Mesodermal cell (in vitro differentiated cells): ENCODE results near the gene CCDC27.

ENCODE experiments used
- H3K27ac ChIP-seq: 2 replicates; pipeline ENCODE4 v1.7.0; 2013; ENCODE audit warnings: mild to moderate bottlenecking, low read depth, low read length, moderate library complexity; ENCODE audit not compliant: severe bottlenecking
- H3K36me3 ChIP-seq: 2 replicates; pipeline ENCODE4 v1.7.1; 2013; ENCODE audit warnings: mild to moderate bottlenecking, low read length, moderate library complexity; ENCODE audit not compliant: control insufficient read depth, insufficient read depth
- H3K4me1 ChIP-seq: one replicate; pipeline ENCODE4 v1.7.1; 2013; ENCODE audit warnings: mild to moderate bottlenecking, low read length; ENCODE audit not compliant: insufficient read depth, control insufficient read depth, poor library complexity, severe bottlenecking
- H3K4me3 ChIP-seq: 2 replicates; pipeline ENCODE4 v1.7.0; 2013; ENCODE audit warnings: low read length, control low read depth, mild to moderate bottlenecking; ENCODE audit not compliant: insufficient read depth, poor library complexity, severe bottlenecking; ENCODE audit errors: extremely low read depth
- H3K9me3 ChIP-seq: 2 replicates; pipeline ENCODE4 v1.7.1; 2013; ENCODE audit warnings: mild to moderate bottlenecking, low read length, moderate library complexity; ENCODE audit not compliant: control insufficient read depth
- WGBS, 2 experiments: methylation state at CpG; one replicate each; pipeline ENCODE4 v1.1.5; 2013; ENCODE audit warnings: missing lambda C conversion rate in 2 of 2; ENCODE audit not compliant: insufficient coverage in 2 of 2; 5-methylcytosine and 5-hydroxymethylcytosine counted together

The CCDC27 gene

GRCh38 chr1:3732434-3733093 is 19.7 kb upstream of the CCDC27 start:
- no peak overlapping the region for H3K4me3 ChIP-seq
- H3K4me1 ChIP-seq: peaks cover 2% of the 10 kb centered on the region
- 86 to 89% methylated on average over 23 to 32 of the region's 37 CpGs for WGBS, 2 experiments
- no peak overlapping the region for H3K27ac ChIP-seq
- H3K9me3 ChIP-seq: no peaks in the 10 kb centered on the region
- H3K36me3 ChIP-seq: peaks cover 21% of the 10 kb centered on the region

DNA sequence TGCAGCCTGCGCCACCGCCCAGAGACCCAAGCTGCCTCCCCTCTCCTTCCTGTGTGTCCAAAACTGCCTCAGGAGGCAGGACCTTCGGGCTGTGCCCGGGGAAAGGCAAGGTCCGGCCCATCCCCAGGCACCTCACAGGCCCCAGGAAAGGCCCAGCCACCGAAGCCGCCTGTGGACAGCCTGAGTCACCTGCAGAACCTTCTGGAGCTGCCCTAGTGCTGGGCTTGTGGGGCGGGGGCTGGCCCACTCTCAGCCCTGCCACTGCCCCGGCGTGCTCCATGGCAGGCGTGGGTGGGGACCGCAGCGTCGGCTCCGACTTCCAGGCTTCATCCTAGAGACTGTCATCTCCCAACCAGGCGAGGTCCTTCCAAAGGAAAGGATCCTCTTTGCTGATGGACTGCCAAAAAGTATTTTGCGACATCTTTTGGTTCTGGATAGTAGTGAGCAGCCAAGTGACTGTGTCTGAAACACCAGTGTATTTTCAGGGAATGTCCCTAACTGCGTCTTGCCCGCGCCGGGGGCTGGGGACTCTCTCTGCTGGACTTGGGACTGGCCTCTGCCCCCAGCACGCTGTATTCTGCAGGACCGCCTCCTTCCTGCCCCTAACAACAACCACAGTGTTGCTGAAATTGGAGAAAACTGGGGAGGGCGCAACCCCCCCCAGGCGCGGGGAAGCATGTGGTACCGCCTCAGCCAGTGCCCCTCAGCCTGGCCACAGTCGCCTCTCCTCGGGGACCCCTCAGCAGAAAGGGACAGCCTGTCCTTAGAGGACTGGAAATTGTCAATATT is 19.0 kb upstream of the CCDC27 start:
- Histone ChIP-seq H3K4me1 (peaks cover 2% of the 10 kb centered on the region), H3K9me3 (no peaks in the 10 kb centered on the region), H3K36me3 (peaks cover 28% of the 10 kb centered on the region), H3K4me3 (no peak overlapping the region), H3K27ac (no peak overlapping the region)
- WGBS, 2 experiments: 91% methylated on average over 24 to 25 of the region's 29 CpGs

DNA sequence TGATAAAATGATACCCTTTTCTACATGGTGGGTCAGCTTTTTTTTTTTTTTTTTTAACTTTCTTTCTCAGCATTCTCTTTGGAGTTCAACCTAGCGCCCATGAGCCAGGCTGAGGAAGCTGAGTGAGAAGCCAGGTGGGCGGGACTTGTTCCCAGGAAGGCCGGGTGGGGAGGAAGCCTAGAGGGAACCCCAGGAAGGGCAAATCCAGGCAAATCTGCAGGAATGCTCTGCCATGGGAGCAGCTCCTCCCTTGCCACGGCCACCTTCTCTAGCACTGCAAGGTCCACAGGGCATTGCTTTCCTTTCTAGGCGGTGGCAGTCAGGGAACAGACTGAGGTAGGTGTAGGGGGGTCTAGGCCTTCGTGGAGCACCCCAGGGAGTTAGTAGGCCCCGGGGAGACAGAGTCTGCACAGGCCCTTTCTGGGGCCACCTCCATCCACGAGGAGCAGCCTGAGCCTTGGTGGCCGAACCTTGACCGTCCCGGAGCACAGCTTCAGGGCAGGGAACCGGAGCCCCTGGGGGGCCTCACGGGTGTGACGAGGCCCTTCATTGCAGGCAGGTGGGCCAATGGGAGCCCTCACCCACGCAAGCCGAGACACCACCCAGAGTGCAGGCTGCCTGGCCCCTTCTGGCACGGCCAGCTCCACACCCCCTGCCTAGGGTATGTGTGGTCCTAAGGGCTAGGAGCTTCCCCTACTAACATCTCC is 18.2 kb upstream of the CCDC27 start:
- Histone ChIP-seq H3K27ac (no peak overlapping the region), H3K36me3 (peaks cover 35% of the 10 kb centered on the region), H3K4me3 (no peak overlapping the region), H3K4me1 (peaks cover 2% of the 10 kb centered on the region), H3K9me3 (no peaks in the 10 kb centered on the region)
- 93 to 96% methylated on average over 11 to 16 of the region's 17 CpGs for WGBS, 2 experiments

- peaks cover 39% of the 10 kb centered on the region for H3K36me3 ChIP-seq
- 95 to 97% methylated on average over 16 of the region's 16 CpGs for WGBS, 2 experiments
- peaks cover 2% of the 10 kb centered on the region for H3K4me1 ChIP-seq
- no peak overlapping the region for H3K27ac ChIP-seq
- no peaks in the 10 kb centered on the region for H3K9me3 ChIP-seq
- no peak overlapping the region for H3K4me3 ChIP-seq
Measured at GRCh38 chr1:3734602-3735001, 17.6 kb upstream of the CCDC27 start.

DNA sequence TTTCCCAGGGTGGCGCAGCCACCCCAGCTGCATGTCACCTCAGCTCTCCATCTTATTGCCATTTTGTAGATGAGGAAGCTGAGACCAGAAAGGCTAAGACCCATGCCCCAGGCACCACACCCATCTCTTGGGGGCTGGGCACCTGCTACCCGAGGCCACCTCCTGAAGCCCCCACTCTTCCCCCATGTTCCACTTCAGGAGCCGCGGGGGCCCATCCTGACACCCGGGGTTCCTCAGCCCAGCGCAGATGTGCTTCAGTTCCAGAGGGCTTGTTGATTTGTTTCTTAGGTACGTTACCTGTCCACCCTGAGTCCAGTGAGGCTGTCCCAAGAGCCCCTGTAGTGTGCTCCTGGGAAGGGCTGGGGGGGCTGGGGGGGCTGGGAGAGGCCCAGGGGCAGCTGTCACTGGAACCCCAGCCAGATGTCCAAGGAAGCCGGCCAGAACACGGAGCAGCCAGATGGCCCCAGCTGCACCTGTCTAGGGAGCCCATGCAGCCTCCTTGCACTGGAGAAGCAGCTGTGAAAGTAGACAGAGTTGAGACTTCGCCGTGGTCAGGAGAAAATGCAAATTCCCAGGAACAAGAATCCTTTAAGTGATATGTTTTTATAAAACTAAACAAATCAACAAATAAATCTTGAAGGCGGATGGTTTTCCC is 17.1 kb upstream of the CCDC27 start:
- Histone ChIP-seq H3K4me1 (peaks cover 2% of the 10 kb centered on the region), H3K27ac (no peak overlapping the region), H3K9me3 (no peaks in the 10 kb centered on the region), H3K36me3 (peaks cover 43% of the 10 kb centered on the region), H3K4me3 (no peak overlapping the region)
- WGBS, 2 experiments: 91 to 95% methylated on average over 8 of the region's 12 CpGs

- Histone ChIP-seq H3K27ac (no peak overlapping the region), H3K4me3 (no peak overlapping the region), H3K4me1 (peaks cover 2% of the 10 kb centered on the region), H3K36me3 (peaks cover 47% of the 10 kb centered on the region), H3K9me3 (no peaks in the 10 kb centered on the region)
- 94 to 95% methylated on average over 13 of the region's 13 CpGs for WGBS, 2 experiments
Measured at GRCh38 chr1:3735688-3736087, 16.6 kb upstream of the CCDC27 start.

GRCh38 chr1:3736131-3736561 is 16.1 kb upstream of the CCDC27 start:
- 95 to 99% methylated on average over 12 to 13 of the region's 13 CpGs for whole genome bisulfite sequencing, 2 experiments
- H3K36me3 ChIP-seq: peaks cover 51% of the 10 kb centered on the region

DNA sequence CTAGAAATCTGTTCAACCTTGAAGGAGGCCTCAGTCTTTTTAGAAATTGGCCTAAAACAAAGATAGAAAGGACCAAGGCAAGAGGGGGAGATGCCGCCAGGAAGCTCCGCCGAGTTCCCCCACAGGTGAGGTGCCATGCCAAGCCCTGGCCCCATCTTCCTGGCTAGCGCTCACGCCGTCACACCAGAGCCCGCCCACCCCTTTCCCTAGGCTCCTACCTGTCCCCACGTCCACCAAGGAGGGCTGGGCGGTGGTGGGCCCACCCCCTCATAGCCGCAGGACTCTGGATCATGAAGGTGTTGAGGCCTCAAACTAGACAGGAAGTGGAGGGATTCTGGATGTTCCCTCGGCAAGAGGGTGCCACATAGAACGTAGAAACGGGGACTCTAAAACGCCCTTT is 15.5 kb upstream of the CCDC27 start:
- H3K4me1 ChIP-seq: peaks cover 2% of the 10 kb centered on the region
- WGBS, 2 experiments: 92 to 99% methylated on average over 12 to 14 of the region's 14 CpGs
- H3K9me3 ChIP-seq: no peaks in the 10 kb centered on the region
- H3K4me3 ChIP-seq: no peak overlapping the region
- H3K27ac ChIP-seq: no peak overlapping the region
- peaks cover 57% of the 10 kb centered on the region for H3K36me3 ChIP-seq

More at GRCh38 chr1:3736131-3736561, 16.1 kb upstream of the CCDC27 start:
- H3K27ac ChIP-seq: no peak overlapping the region
- H3K4me1 ChIP-seq: peaks cover 2% of the 10 kb centered on the region
- no peaks in the 10 kb centered on the region for H3K9me3 ChIP-seq
- H3K4me3 ChIP-seq: no peak overlapping the region

DNA sequence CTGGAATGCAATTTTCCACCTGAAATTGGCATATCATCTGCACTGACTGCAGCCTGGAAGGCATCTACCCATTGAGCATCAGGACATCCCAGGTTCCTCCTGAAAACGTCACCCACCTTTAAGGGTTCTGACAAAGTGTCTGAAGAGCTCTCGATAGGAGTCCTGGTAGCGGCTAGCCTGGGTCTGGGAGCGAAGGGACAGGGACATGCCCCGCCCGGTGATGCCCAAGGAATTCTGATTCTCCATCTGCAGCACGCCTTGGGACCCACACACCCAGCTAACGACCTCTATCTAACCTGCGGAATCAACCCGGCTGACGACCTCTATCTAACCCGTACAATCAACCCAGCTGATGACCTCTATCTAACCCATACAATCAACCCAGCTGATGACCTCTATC is 13.3 kb upstream of the CCDC27 start:
- Histone ChIP-seq H3K36me3 (peaks cover 78% of the 10 kb centered on the region), H3K4me1 (no peaks in the 10 kb centered on the region), H3K9me3 (no peaks in the 10 kb centered on the region), H3K4me3 (no peak overlapping the region), H3K27ac (no peak overlapping the region)
- WGBS, 2 experiments: 93 to 98% methylated on average over 8 to 12 of the region's 12 CpGs

GRCh38 chr1:3740042-3740441 is 12.2 kb upstream of the CCDC27 start:
- Histone ChIP-seq H3K27ac (no peak overlapping the region), H3K36me3 (peaks cover 78% of the 10 kb centered on the region), H3K4me1 (peaks cover 3% of the 10 kb centered on the region), H3K9me3 (no peaks in the 10 kb centered on the region), H3K4me3 (no peak overlapping the region)
- WGBS, 2 experiments: 98 to 99% methylated on average over 9 of the region's 9 CpGs
